ENCODE results near the gene PLD1.

Gene PLD1

GRCh38 chr3:171741377-171741776 lies 68.9 kb downstream of the PLD1 start (continued):
- no peak for TF ChIP-seq BCL6B (tag by site-specific recombination; IDR thresholded peaks at IDR 0.05)
- TF ChIP-seq ZNF639 (tag by site-specific recombination; IDR thresholded peaks at IDR 0.05) = no peak
- no peak for TF ChIP-seq ZSCAN16 (tag by site-specific recombination; IDR thresholded peaks at IDR 0.05)

GRCh38 chr3:171736556-171736955 lies 73.7 kb downstream of the PLD1 start:
- Histone ChIP-seq H3K4me1 (ENCODE audit: control insufficient read depth, insufficient read depth, low read length) (peaks cover 3% of the 10 kb centered on the region; the same call in 1 of the 2 replicates), H3K27ac (ENCODE audit: extremely low read depth, low read depth, low read length) (no peak overlapping the region), H3K4me3 (ENCODE audit: low read depth, low read length) (no peak overlapping the region), H3K9me3 (ENCODE audit: control insufficient read depth, insufficient read depth, low read depth, low read length) (no peaks in the 10 kb centered on the region), H3K36me3 (ENCODE audit: control insufficient read depth in 2 of 2, insufficient read depth in 1 of 2, low read length in 2 of 2) (peaks cover 0 to 5% of the 10 kb centered on the region in 2 experiments; a peak in 1 of 3 replicates)
- POLR2A ChIA-PET = no interaction called here
- TF ChIP-seq REPIN1 (tag by site-specific recombination; IDR thresholded peaks at IDR 0.05; ENCODE audit: low read depth) (no peak), ZBTB21 (tag by site-specific recombination; IDR thresholded peaks at IDR 0.05) (no peak), ZNF626 (tag by site-specific recombination; IDR thresholded peaks at IDR 0.05) (no peak), ZSCAN4 (tag by site-specific recombination; IDR thresholded peaks at IDR 0.05) (no peak), ZNF155 (tag by site-specific recombination; IDR thresholded peaks at IDR 0.05) (no peak), ZNF398 (tag by site-specific recombination; IDR thresholded peaks at IDR 0.05) (no peak), KLF17 (tag by site-specific recombination; IDR thresholded peaks at IDR 0.05) (no peak), ZNF311 (tag by site-specific recombination; IDR thresholded peaks at IDR 0.05; ENCODE audit: borderline replicate concordance) (no peak), ZSCAN30 (tag by site-specific recombination; IDR thresholded peaks at IDR 0.05) (no peak), ZNF132 (tag by site-specific recombination; IDR thresholded peaks at IDR 0.05; ENCODE audit: borderline replicate concordance) (no peak), OSR2 (tag by site-specific recombination; IDR thresholded peaks at IDR 0.05) (no peak), ATF2 (tag by site-specific recombination; IDR thresholded peaks at IDR 0.05; ENCODE audit: low read depth) (no peak), ZNF707 (tag by site-specific recombination; IDR thresholded peaks at IDR 0.05) (no peak), GLI4 (tag by site-specific recombination; IDR thresholded peaks at IDR 0.05) (no peak), ZNF114 (tag by site-specific recombination; IDR thresholded peaks at IDR 0.05) (no peak), ZNF776 (tag by site-specific recombination; IDR thresholded peaks at IDR 0.05; ENCODE audit: borderline replicate concordance) (no peak), SP3 (tag by site-specific recombination; IDR thresholded peaks at IDR 0.05) (no peak), ZNF37A (tag by site-specific recombination; IDR thresholded peaks at IDR 0.05) (no peak), ZSCAN5A (tag by site-specific recombination; IDR thresholded peaks at IDR 0.05) (no peak), ZNF530 (tag by site-specific recombination; IDR thresholded peaks at IDR 0.05; ENCODE audit: low read depth) (no peak)
- CTCF ChIA-PET = interaction anchor here (1.5 kb wide), 1 partner anchor 36 kb away, joined by 7 read pairs; no protein-coding TSS in a partner anchor

All from HEK293 (cell line).